ENCODE data around the gene ETFA. TPM values are rescaled to one million over a fixed set of nuclear protein-coding genes. Genes with fewer than 3 reads are reported as not detected.

The ETFA gene
- total RNA-seq, 1 donor from 2014 or later, result 117 TPM

DNA sequence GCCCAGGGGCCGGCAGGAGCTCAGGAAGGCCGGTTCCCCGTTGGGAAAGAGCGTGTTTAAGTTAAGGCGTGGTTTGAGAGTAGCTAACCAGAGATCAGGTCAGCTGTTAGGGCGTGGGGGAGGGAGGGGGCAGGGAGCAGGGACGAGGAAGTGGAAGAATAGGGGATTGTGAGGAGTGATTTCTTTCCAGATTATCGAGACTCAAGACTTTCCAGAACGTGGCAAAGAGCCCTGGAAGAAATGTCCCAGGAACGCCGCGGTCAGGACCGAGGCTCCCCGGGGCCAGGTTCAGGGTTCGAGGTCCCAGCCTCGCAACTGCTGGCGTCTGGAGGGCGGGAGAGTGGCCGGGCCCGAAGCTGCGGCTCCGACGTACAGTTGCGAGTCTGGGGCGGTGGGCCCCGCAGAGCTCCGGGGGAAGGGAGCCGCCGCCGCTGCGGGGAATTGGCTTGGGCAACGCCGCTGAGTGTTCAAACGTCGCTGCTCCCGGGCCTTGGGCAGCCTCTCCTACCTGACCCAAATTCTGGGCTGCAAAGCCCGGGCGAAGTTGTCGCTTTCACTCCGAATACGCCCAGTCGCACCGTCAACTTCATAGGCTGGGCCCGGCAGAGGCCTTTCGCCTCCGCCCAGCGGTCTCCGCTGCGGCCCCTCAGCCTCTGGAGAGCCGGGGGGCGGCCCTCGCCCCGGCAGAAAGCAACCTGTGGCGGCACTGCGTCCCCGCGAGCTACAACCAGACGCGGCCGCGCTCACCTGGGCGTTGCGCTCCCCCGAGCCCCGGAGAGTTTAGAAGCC, 34.8 kb upstream of the ETFA start:
- peaks cover 16% of the 10 kb centered on the region for H3K4me1 Mint-ChIP-seq (ENCODE audit: low read depth)
- peaks cover 6% of the 10 kb centered on the region for H3K36me3 Mint-ChIP-seq (ENCODE audit: low read depth)
- no peak for DNase-seq (ENCODE audit: low spot score)
- no peaks in the 10 kb centered on the region for H3K9me3 Mint-ChIP-seq (ENCODE audit: low read depth)
- TF ChIP-seq, protein P1, sequence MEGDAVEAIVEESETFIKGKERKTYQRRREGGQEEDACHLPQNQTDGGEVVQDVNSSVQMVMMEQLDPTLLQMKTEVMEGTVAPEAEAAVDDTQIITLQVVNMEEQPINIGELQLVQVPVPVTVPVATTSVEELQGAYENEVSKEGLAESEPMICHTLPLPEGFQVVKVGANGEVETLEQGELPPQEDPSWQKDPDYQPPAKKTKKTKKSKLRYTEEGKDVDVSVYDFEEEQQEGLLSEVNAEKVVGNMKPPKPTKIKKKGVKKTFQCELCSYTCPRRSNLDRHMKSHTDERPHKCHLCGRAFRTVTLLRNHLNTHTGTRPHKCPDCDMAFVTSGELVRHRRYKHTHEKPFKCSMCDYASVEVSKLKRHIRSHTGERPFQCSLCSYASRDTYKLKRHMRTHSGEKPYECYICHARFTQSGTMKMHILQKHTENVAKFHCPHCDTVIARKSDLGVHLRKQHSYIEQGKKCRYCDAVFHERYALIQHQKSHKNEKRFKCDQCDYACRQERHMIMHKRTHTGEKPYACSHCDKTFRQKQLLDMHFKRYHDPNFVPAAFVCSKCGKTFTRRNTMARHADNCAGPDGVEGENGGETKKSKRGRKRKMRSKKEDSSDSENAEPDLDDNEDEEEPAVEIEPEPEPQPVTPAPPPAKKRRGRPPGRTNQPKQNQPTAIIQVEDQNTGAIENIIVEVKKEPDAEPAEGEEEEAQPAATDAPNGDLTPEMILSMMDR (IDR thresholded peaks at IDR 0.05), result no peak
- no peak overlapping the region for H3K27ac Mint-ChIP-seq (ENCODE audit: unreplicated experiment)
- peaks cover 49% of the 10 kb centered on the region for H3K27me3 Mint-ChIP-seq (ENCODE audit: low read depth)
- peak overlapping the region; percentile 46 for H3K4me3 Mint-ChIP-seq (ENCODE audit: unreplicated experiment)

DNA sequence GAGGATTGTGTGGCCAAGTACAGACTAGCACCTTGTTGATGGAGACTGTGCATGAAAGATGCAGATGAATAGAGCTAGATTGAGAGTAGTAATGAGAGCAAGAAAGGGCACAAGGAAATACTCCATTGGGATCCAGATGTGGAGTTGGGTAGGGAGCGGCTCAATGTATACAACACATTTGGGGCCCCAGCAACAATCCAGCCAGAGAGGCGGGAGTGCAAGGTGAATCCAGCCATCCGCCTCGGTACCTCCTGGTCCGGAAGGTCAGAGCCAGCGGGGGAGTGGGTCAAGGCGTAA, 34.3 kb upstream of the ETFA start:
- Mint-ChIP-seq H3K4me1 (ENCODE audit: low read depth) (peaks cover 20% of the 10 kb centered on the region), H3K27me3 (ENCODE audit: low read depth) (peaks cover 55% of the 10 kb centered on the region), H3K27ac (ENCODE audit: unreplicated experiment) (no peak overlapping the region), H3K36me3 (ENCODE audit: low read depth) (peaks cover 6% of the 10 kb centered on the region), H3K4me3 (ENCODE audit: unreplicated experiment) (peak overlapping the region; percentile 46), H3K9me3 (ENCODE audit: low read depth) (no peaks in the 10 kb centered on the region)
- TF ChIP-seq, protein P1 (IDR thresholded peaks at IDR 0.05), result no peak
- no peak for DNase-seq (ENCODE audit: low spot score)

DNA sequence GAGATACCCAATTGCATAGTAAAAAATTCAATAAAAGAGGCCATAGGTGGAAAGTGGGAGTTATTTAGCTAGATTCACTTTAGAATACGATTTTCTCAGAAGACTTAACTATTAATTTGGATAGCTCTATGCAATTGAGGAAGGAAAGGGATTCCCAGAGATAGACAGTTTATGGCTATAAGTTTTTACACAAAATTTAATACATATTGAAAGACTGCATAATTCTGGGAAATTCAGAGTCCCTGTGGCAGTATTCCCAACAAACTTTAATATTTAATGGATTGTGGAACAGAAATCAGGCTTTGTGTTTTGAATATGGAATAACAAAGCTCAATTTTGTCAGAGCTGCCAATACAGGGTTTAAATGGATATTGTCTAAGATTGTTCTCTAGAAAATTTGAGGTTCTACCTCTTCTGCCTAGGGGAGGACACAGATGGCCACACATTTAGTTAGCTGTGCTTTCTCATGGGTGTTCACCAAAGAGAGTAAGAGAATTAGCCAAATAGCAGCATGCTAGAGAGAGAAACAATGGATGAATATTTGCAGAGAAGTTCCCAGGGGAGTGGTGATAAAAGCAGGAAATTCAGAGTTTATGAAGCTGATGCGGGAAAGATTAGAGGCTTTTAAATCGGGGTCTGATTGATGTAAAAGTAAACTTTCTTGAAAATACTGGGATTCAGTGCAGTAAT, 33.8 kb upstream of the ETFA start:
- H3K4me1 Mint-ChIP-seq (ENCODE audit: low read depth), result peaks cover 25% of the 10 kb centered on the region
- no peak overlapping the region for H3K4me3 Mint-ChIP-seq (ENCODE audit: unreplicated experiment)
- H3K27ac Mint-ChIP-seq (ENCODE audit: unreplicated experiment), result no peak overlapping the region
- H3K27me3 Mint-ChIP-seq (ENCODE audit: low read depth), result peaks cover 59% of the 10 kb centered on the region
- DNase-seq (ENCODE audit: low spot score), result no peak
- TF ChIP-seq, protein P1 (IDR thresholded peaks at IDR 0.05), result no peak
- no peaks in the 10 kb centered on the region for H3K9me3 Mint-ChIP-seq (ENCODE audit: low read depth)
- peaks cover 6% of the 10 kb centered on the region for H3K36me3 Mint-ChIP-seq (ENCODE audit: low read depth)

DNA sequence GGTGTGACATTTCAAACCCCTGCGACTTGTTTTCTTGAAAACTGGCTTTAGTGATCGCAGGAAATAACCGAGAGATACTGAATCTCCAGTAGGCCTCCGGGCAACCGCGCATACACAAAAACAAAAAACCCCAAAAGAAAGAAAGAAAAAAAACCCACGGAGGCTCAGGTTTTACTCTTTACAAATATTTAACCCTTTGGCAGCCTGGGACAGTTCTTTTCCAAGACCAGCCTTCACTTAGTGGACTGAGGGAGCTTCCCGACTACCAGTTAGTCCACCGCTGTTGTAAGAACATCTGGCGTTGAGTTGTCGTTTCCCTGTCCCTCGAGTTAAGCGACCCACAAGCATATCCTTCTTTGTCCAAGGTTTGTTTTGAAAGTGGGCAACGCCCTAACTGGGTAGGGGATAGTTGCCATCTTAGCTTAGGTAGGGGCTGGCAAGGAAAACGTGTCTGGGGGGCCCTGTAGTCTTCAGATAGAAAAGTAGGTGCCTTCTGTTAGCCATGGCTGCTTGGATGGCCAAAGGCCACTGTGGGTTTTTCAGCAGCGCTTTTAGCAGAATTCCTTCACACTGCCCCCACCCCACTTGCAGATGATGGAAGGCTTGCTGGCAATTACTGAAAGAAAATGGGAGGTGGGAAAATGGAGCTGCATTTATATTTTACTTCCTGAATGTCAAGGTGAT, 32.2 kb upstream of the ETFA start:
- peaks cover 8% of the 10 kb centered on the region for H3K36me3 Mint-ChIP-seq (ENCODE audit: low read depth)

More for the DNA sequence above, 32.2 kb upstream of the ETFA start:
- H3K4me1 Mint-ChIP-seq (ENCODE audit: low read depth), result peaks cover 32% of the 10 kb centered on the region
- TF ChIP-seq, protein P1 (IDR thresholded peaks at IDR 0.05), result no peak
- no peak overlapping the region for H3K27ac Mint-ChIP-seq (ENCODE audit: unreplicated experiment)
- H3K9me3 Mint-ChIP-seq (ENCODE audit: low read depth), result no peaks in the 10 kb centered on the region
- H3K4me3 Mint-ChIP-seq (ENCODE audit: unreplicated experiment), result no peak overlapping the region
- H3K27me3 Mint-ChIP-seq (ENCODE audit: low read depth), result peaks cover 74% of the 10 kb centered on the region
- DNase-seq (ENCODE audit: low spot score), result no peak

All from chondrocyte (in vitro differentiated cells).